Activated CD8-positive, alpha-beta T cell treated with anti-CD3 and anti-CD28 coated beads for 36 hours (primary cell): ENCODE data around the gene TRIM47. TPM values are rescaled to one million over a fixed set of nuclear protein-coding genes. Genes with fewer than 3 reads are reported as not detected.

Experiments
- ATAC-seq: fragments of 200-7000 bp; cut with Tn5 transposase; one replicate; pipeline ENCODE4 v1.10.0; 2021; ENCODE audit warnings: mild to moderate bottlenecking, moderate library complexity
- CTCF ChIA-PET: fragments of 350-600 bp; sonication (Branson Sonifier 250); formaldehyde crosslinking; loops from one replicate; lab custom pipeline; 2021; ENCODE audit warnings: antibody characterized with exemption; lab: Charles Lee
- POLR2A ChIA-PET: fragments of 350-600 bp; sonication (Branson Sonifier 250); formaldehyde crosslinking; loops from one replicate; lab custom pipeline; 2021; ENCODE audit warnings: antibody characterized with exemption; lab: Charles Lee
- DNase-seq: peaks from one replicate; pipeline ENCODE4 v3.0.0-alpha.2; 2020
- H3K27ac Mint-ChIP-seq: one replicate; pipeline ENCODE4 v1.8.0; 2021; ENCODE audit warnings: mild to moderate bottlenecking, mixed read lengths
- H3K27me3 Mint-ChIP-seq: one replicate; pipeline ENCODE4 v1.8.0; 2021; ENCODE audit warnings: mixed read lengths
- H3K36me3 Mint-ChIP-seq: one replicate; pipeline ENCODE4 v1.8.0; 2021; ENCODE audit warnings: low read depth, mixed read lengths
- H3K4me1 Mint-ChIP-seq: one replicate; pipeline ENCODE4 v1.8.0; 2021; ENCODE audit warnings: low read depth, mixed read lengths
- H3K4me3 Mint-ChIP-seq: one replicate; pipeline ENCODE4 v1.8.0; 2021; ENCODE audit warnings: mild to moderate bottlenecking, moderate library complexity, mixed read lengths
- H3K9me3 Mint-ChIP-seq: one replicate; pipeline ENCODE4 v1.8.0; 2021; ENCODE audit warnings: mixed read lengths
- intact Hi-C: fragments of 100-400 bp; cut with micrococcal nuclease; formaldehyde crosslinking; loops from one replicate; pipeline ENCODE4 v1.10.0; 2022
- total RNA-seq, 2 experiments: library from RNA; stranded (reverse); gene quantifications; one replicate each; pipeline ENCODE4 v1.2.3, GENCODE V29; 2021
- TF ChIP-seq, protein P1 (sequence below): fragments of 200-600 bp; IDR thresholded peaks from one replicate; pipeline ENCODE4 v1.8.0; 2022; ENCODE audit warnings: antibody characterized with exemption, mild to moderate bottlenecking

The TRIM47 gene
- total RNA-seq, 2 experiments from 2014 or later, result 16.6 to 16.8 TPM

DNA sequence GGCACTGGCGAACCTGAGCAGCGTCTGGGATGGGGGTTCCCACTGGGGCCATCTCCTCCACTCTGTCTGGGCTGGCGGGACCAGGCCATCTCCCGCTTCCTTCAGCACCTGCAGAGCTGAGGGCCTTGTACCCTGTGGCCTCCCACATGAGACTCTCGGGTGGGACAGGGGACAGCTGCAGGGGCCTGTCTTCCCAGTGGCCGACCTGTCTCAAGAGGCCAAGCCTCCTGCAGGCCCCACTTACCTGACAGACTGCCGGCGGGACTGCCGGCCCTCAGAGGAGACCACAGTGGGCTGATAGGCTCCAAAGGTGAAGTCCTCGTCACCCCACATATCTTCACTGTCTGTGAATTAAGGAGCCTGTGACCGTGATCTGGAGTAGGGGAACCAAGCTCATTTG, 46.7 kb upstream of the TRIM47 start:
- no peaks in the 10 kb centered on the region for H3K27me3 Mint-ChIP-seq
- DNase-seq (no peak), ATAC-seq (no peak)
- ChIA-PET CTCF (interaction anchor here (0.9 to 1.4 kb wide), 3 partner anchors 75 to 355 kb away, joined by 3 to 5 read pairs (median 3); no protein-coding TSS in a partner anchor), POLR2A (interaction anchor here (0.7 kb wide), 1 partner anchor 56 kb away, joined by 4 read pairs; no protein-coding TSS in a partner anchor)
- no peaks in the 10 kb centered on the region for H3K9me3 Mint-ChIP-seq
- H3K4me3 Mint-ChIP-seq, result no peak overlapping the region
- no peaks in the 10 kb centered on the region for H3K4me1 Mint-ChIP-seq
- intact Hi-C loops, result no loop called here
- no peaks in the 10 kb centered on the region for H3K36me3 Mint-ChIP-seq
- TF ChIP-seq, protein P1, sequence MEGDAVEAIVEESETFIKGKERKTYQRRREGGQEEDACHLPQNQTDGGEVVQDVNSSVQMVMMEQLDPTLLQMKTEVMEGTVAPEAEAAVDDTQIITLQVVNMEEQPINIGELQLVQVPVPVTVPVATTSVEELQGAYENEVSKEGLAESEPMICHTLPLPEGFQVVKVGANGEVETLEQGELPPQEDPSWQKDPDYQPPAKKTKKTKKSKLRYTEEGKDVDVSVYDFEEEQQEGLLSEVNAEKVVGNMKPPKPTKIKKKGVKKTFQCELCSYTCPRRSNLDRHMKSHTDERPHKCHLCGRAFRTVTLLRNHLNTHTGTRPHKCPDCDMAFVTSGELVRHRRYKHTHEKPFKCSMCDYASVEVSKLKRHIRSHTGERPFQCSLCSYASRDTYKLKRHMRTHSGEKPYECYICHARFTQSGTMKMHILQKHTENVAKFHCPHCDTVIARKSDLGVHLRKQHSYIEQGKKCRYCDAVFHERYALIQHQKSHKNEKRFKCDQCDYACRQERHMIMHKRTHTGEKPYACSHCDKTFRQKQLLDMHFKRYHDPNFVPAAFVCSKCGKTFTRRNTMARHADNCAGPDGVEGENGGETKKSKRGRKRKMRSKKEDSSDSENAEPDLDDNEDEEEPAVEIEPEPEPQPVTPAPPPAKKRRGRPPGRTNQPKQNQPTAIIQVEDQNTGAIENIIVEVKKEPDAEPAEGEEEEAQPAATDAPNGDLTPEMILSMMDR, result no peak
- H3K27ac Mint-ChIP-seq, result no peak overlapping the region

DNA sequence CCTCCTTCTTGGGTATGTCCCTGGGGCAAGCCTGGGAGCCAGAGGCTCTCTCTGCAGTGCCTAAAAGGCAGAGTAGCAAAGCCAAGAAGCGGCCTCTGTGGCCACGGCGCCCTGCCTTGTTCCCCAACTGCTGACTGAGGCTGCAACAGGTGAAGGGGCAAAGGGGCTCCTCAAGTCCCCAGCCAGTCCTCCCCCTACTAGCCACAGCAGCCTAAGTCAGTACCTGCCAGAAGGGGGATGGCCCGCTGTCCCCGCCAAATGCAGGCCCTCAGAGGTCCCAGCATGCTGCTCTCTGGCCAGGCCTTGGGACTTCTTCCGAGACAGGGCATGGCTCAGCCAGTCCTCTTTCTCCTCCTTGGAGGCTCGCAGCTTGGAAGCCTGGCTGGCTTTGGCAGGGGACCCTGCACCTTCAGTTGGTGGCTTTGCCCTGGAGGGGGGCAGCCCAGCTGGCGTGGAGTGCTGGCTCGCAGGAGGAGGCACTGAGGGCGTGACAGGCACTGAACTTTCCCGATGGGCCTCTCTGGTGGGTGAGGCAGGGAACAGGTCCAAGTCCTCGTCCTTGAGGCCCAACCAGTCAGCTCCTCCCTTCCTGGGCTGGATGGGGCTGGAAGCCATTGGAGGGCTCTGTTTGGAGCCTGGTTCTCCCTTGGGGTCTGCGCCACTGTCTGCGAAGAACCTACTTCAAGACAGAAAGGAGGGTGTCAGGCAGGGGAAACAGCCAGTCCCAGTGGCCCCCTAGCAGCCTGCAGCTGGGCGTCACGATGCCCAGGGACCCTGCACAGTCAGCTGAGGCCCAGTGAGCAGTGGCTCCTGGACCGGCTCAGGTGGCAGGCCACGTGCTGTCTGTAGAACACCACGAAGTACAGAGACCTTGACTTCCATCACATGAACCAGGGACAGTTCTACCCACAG, 44.8 kb upstream of the TRIM47 start:
- TF ChIP-seq, protein P1, result no peak
- Mint-ChIP-seq H3K36me3 (no peaks in the 10 kb centered on the region), H3K4me3 (no peak overlapping the region), H3K27ac (no peak overlapping the region), H3K9me3 (no peaks in the 10 kb centered on the region), H3K27me3 (no peaks in the 10 kb centered on the region), H3K4me1 (no peaks in the 10 kb centered on the region)
- intact Hi-C loops, result no loop called here
- ATAC-seq, result no peak
- DNase-seq, result no peak
- POLR2A ChIA-PET, result interaction anchor here (1.3 kb wide), 1 partner anchor 18 kb away, joined by 6 read pairs; no protein-coding TSS in a partner anchor
- CTCF ChIA-PET, result no interaction called here

DNA sequence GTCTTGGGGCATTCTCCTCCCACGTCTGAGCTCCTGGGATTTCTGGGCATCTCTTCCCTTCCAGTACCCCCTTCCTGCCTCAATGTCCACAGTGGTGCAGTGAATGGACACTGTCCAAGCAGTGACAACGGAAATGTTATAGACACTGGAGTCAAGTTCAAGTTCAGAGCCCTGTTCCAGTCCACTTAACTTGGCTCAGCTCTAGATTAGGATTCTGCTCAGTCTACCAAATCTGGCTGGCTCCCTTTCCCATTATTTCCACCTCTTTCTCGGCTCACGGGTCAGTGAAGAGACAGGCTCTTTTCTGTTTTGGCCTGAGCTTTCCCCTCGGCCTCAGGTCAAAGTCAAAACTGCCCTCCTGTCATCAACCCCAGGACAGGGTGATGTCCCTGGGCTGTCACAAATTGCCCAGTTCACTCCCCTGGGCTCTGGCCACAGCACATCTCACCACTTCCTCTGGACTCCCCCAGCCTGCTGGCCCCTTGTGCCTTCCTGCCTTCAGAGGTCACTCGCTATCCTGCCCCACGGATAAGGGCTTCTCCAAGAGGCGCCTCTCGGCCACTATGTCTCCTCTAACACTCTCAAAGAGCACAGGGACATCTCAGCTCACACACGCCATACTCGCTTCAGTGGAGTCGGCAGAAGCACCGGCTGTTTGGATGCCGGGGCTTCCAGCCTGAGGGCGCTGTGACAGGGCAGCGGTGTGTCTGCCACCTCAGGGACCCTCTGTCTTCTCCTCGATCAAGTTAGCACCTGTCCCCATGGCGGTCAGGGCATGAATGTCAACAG, 44.0 kb upstream of the TRIM47 start:
- ChIA-PET POLR2A (interaction anchor here (1.3 kb wide), 1 partner anchor 17 kb away, joined by 6 read pairs; no protein-coding TSS in a partner anchor), CTCF (no interaction called here)
- Mint-ChIP-seq H3K36me3 (no peaks in the 10 kb centered on the region), H3K27ac (no peak overlapping the region), H3K4me3 (no peak overlapping the region), H3K27me3 (no peaks in the 10 kb centered on the region), H3K4me1 (no peaks in the 10 kb centered on the region), H3K9me3 (no peaks in the 10 kb centered on the region)
- ATAC-seq, result no peak
- TF ChIP-seq, protein P1, result no peak
- DNase-seq, result no peak
- intact Hi-C loops, result no loop called here

DNA sequence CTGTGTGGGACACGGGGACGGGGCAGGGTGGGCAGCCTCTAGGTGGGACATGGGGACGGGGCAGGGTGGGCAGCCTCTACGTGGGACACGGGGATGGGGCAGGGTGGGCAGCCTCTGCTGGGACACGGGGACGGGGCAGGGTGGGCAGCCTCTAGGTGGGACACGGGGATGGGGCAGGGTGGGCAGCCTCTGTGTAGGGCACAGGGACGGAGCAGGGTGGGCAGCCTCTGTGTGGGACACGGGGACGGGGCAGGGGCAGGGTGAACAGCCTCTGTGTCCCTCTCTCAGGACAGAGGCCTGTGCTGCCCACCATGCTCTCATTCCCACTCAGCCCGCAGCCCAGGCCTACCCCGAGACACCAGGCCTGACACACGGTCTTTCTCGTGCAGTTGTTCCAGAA, 43.2 kb upstream of the TRIM47 start:
- Mint-ChIP-seq H3K27me3 (no peaks in the 10 kb centered on the region), H3K36me3 (peaks cover 3% of the 10 kb centered on the region), H3K9me3 (no peaks in the 10 kb centered on the region), H3K27ac (no peak overlapping the region), H3K4me3 (no peak overlapping the region), H3K4me1 (no peaks in the 10 kb centered on the region)
- intact Hi-C loops, result no loop called here
- no peak for DNase-seq
- no peak for ATAC-seq
- CTCF ChIA-PET, result no interaction called here
- POLR2A ChIA-PET, result no interaction called here
- TF ChIP-seq, protein P1, result no peak
